ENCODE results near the gene ZNF492.

Gene ZNF492

GRCh38 chr19:22619932-22620331 lies 14.2 kb upstream of the ZNF492 start:
- TF ChIP-seq, protein P1, sequence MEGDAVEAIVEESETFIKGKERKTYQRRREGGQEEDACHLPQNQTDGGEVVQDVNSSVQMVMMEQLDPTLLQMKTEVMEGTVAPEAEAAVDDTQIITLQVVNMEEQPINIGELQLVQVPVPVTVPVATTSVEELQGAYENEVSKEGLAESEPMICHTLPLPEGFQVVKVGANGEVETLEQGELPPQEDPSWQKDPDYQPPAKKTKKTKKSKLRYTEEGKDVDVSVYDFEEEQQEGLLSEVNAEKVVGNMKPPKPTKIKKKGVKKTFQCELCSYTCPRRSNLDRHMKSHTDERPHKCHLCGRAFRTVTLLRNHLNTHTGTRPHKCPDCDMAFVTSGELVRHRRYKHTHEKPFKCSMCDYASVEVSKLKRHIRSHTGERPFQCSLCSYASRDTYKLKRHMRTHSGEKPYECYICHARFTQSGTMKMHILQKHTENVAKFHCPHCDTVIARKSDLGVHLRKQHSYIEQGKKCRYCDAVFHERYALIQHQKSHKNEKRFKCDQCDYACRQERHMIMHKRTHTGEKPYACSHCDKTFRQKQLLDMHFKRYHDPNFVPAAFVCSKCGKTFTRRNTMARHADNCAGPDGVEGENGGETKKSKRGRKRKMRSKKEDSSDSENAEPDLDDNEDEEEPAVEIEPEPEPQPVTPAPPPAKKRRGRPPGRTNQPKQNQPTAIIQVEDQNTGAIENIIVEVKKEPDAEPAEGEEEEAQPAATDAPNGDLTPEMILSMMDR (IDR thresholded peaks at IDR 0.05; ENCODE audit: low read length) = no peak
- TF ChIP-seq EZH2 (IDR thresholded peaks at IDR 0.05; ENCODE audit: borderline replicate concordance, low read length) = no peak
- no peaks in the 10 kb centered on the region for H3K9me3 ChIP-seq (ENCODE audit: low read length)

GRCh38 chr19:22620401-22620800 lies 13.7 kb upstream of the ZNF492 start:
- H3K79me2 ChIP-seq (ENCODE audit: insufficient read depth, low read length) = no peaks in the 10 kb centered on the region
- H3K4me2 ChIP-seq (ENCODE audit: low read length) = no peak overlapping the region
- no peaks in the 10 kb centered on the region for H3F3A ChIP-seq (ENCODE audit: insufficient read depth, low read length)
- H3K9me2 ChIP-seq (ENCODE audit: low read depth, low read length) = no peaks in the 10 kb centered on the region
- no peak overlapping the region for H3K9ac ChIP-seq (ENCODE audit: low read length)
- H3K27me3 ChIP-seq (ENCODE audit: insufficient read depth, low read length) = no peaks in the 10 kb centered on the region
- no peak overlapping the region for H3K27ac ChIP-seq (ENCODE audit: low read depth, low read length, poor library complexity, severe bottlenecking)
- H2AFZ ChIP-seq (ENCODE audit: low read length) = no peak overlapping the region
- no peaks in the 10 kb centered on the region for H4K20me1 ChIP-seq (ENCODE audit: insufficient read depth, low read length)
- no peaks in the 10 kb centered on the region for H3K9me3 ChIP-seq (ENCODE audit: low read length)
- H3K4me3 ChIP-seq (ENCODE audit: low read depth, low read length, poor library complexity, severe bottlenecking) = no peak overlapping the region
- H3K4me1 ChIP-seq (ENCODE audit: insufficient read depth, low read length, severe bottlenecking) = no peaks in the 10 kb centered on the region
- no peaks in the 10 kb centered on the region for H3K36me3 ChIP-seq (ENCODE audit: insufficient read depth, low read length)
- no peak for TF ChIP-seq EZH2 (IDR thresholded peaks at IDR 0.05; ENCODE audit: borderline replicate concordance, low read length)
- TF ChIP-seq, protein P1 (IDR thresholded peaks at IDR 0.05; ENCODE audit: low read length) = no peak

More at GRCh38 chr19:22619932-22620331, 14.2 kb upstream of the ZNF492 start:
- no peak overlapping the region for H3K9ac ChIP-seq (ENCODE audit: low read length)
- H3F3A ChIP-seq (ENCODE audit: insufficient read depth, low read length) = no peaks in the 10 kb centered on the region
- no peaks in the 10 kb centered on the region for H3K9me2 ChIP-seq (ENCODE audit: low read depth, low read length)
- no peaks in the 10 kb centered on the region for H3K36me3 ChIP-seq (ENCODE audit: insufficient read depth, low read length)
- H3K27me3 ChIP-seq (ENCODE audit: insufficient read depth, low read length) = no peaks in the 10 kb centered on the region
- H3K4me1 ChIP-seq (ENCODE audit: insufficient read depth, low read length, severe bottlenecking) = no peaks in the 10 kb centered on the region
- H4K20me1 ChIP-seq (ENCODE audit: insufficient read depth, low read length) = no peaks in the 10 kb centered on the region
- H3K4me2 ChIP-seq (ENCODE audit: low read length) = no peak overlapping the region
- H2AFZ ChIP-seq (ENCODE audit: low read length) = no peak overlapping the region
- H3K4me3 ChIP-seq (ENCODE audit: low read depth, low read length, poor library complexity, severe bottlenecking) = no peak overlapping the region
- no peaks in the 10 kb centered on the region for H3K79me2 ChIP-seq (ENCODE audit: insufficient read depth, low read length)
- H3K27ac ChIP-seq (ENCODE audit: low read depth, low read length, poor library complexity, severe bottlenecking) = no peak overlapping the region

DNA sequence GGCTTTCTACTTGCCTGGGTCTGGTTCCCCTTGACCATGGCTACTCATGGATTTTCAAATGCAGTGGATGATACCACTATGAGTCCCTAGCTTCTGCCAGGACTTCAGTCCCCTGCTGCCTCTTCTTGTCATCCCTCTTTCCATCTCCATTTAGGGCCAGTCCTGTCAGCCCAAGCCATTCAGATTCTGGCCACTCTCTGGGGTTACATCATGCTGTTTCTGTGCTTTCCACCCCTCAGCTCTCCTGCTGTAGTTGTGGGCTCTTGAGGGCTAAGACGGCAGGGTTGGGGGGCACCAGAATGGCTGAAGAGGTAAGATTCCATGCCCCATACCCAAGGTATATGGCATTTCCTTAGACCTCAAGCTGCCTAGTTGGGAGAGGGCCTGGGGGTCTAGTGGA lies 13.2 kb upstream of the ZNF492 start:
- H2AFZ ChIP-seq (ENCODE audit: low read length) = no peak overlapping the region
- H3K9me2 ChIP-seq (ENCODE audit: low read depth, low read length) = no peaks in the 10 kb centered on the region
- no peak overlapping the region for H3K4me2 ChIP-seq (ENCODE audit: low read length)
- no peaks in the 10 kb centered on the region for H3K79me2 ChIP-seq (ENCODE audit: insufficient read depth, low read length)
- H4K20me1 ChIP-seq (ENCODE audit: insufficient read depth, low read length) = no peaks in the 10 kb centered on the region
- H3K4me1 ChIP-seq (ENCODE audit: insufficient read depth, low read length, severe bottlenecking) = no peaks in the 10 kb centered on the region
- no peak overlapping the region for H3K4me3 ChIP-seq (ENCODE audit: low read depth, low read length, poor library complexity, severe bottlenecking)
- no peak for TF ChIP-seq EZH2 (IDR thresholded peaks at IDR 0.05; ENCODE audit: borderline replicate concordance, low read length)
- TF ChIP-seq, protein P1 (IDR thresholded peaks at IDR 0.05; ENCODE audit: low read length) = no peak
- H3K36me3 ChIP-seq (ENCODE audit: insufficient read depth, low read length) = no peaks in the 10 kb centered on the region
- no peak overlapping the region for H3K9ac ChIP-seq (ENCODE audit: low read length)
- H3K27me3 ChIP-seq (ENCODE audit: insufficient read depth, low read length) = no peaks in the 10 kb centered on the region
- H3F3A ChIP-seq (ENCODE audit: insufficient read depth, low read length) = no peaks in the 10 kb centered on the region
- H3K9me3 ChIP-seq (ENCODE audit: low read length) = no peaks in the 10 kb centered on the region
- no peak overlapping the region for H3K27ac ChIP-seq (ENCODE audit: low read depth, low read length, poor library complexity, severe bottlenecking)
